Hepatocyte (in vitro differentiated cells): ENCODE results near the gene RCCD1. TPM values are rescaled to one million over a fixed set of nuclear protein-coding genes. Genes with fewer than 3 reads are reported as not detected.

Experiments
- DNase-seq: peaks from one replicate; pipeline ENCODE4 v3.0.0-alpha.2; 2016; ENCODE audit warnings: low spot score
- H2AFZ ChIP-seq: fragments of 200-600 bp; sonication (generic); 2 replicates; pipeline ENCODE4 v1.6.0; 2016; ENCODE audit warnings: antibody characterized with exemption, mild to moderate bottlenecking
- H3K27ac ChIP-seq: fragments of 200-600 bp; sonication (generic); 2 replicates; pipeline ENCODE4 v1.5.1; 2016; ENCODE audit warnings: mild to moderate bottlenecking
- H3K27me3 ChIP-seq: fragments of 200-600 bp; sonication (generic); 2 replicates; pipeline ENCODE4 v1.6.1; 2016
- H3K36me3 ChIP-seq: fragments of 200-600 bp; sonication (generic); replicated peaks from 2 replicates; pipeline ENCODE4 v1.5.1; 2016; ENCODE audit warnings: low read depth; ENCODE audit not compliant: insufficient read depth
- H3K4me1 ChIP-seq: fragments of 200-600 bp; sonication (generic); 2 replicates; pipeline ENCODE4 v1.5.1; 2016; ENCODE audit warnings: mild to moderate bottlenecking, moderate library complexity; ENCODE audit not compliant: insufficient read depth
- H3K4me2 ChIP-seq: fragments of 200-600 bp; sonication (generic); 2 replicates; pipeline ENCODE4 v1.6.0; 2016
- H3K4me3 ChIP-seq: fragments of 200-600 bp; sonication (generic); 2 replicates; pipeline ENCODE4 v1.5.1; 2016; ENCODE audit warnings: mild to moderate bottlenecking
- H3K79me2 ChIP-seq: fragments of 200-600 bp; sonication (generic); 2 replicates; pipeline ENCODE4 v1.6.0; 2017; ENCODE audit warnings: mild to moderate bottlenecking
- H3K9me2 ChIP-seq: fragments of 200-600 bp; sonication (generic); replicated peaks from 2 replicates; pipeline ENCODE4 v1.6.0; 2017; ENCODE audit warnings: mild to moderate bottlenecking; ENCODE audit not compliant: insufficient read depth
- H3K9me3 ChIP-seq: fragments of 200-600 bp; sonication (generic); 2 replicates; pipeline ENCODE4 v1.5.1; 2016; ENCODE audit warnings: low read depth, mild to moderate bottlenecking
- H4K20me1 ChIP-seq: fragments of 200-600 bp; sonication (generic); 2 replicates; pipeline ENCODE4 v1.6.0; 2016; ENCODE audit warnings: mild to moderate bottlenecking; ENCODE audit not compliant: insufficient read depth, poor library complexity, severe bottlenecking
- EZH2 ChIP-seq: fragments of 200-600 bp; sonication (generic); IDR thresholded peaks from 2 replicates; pipeline ENCODE4 v1.6.1; 2016; ENCODE audit warnings: antibody characterized with exemption, mild to moderate bottlenecking, borderline replicate concordance
- EZH2phosphoT487 ChIP-seq: fragments of 200-600 bp; sonication (generic); IDR thresholded peaks from one replicate; pipeline ENCODE4 v1.6.1; 2018; ENCODE audit warnings: antibody characterized with exemption, mild to moderate bottlenecking, low read depth, moderate library complexity; ENCODE audit not compliant: unreplicated experiment, severe bottlenecking
- whole genome bisulfite sequencing: methylation state at CpG from one replicate; pipeline ENCODE4 v1.1.6; 2016; ENCODE audit warnings: low lambda C conversion rate; ENCODE audit errors: missing lambda C conversion rate; 5-methylcytosine and 5-hydroxymethylcytosine counted together
- polyA plus RNA-seq: library from polyadenylated mRNA; unstranded; fragments of >200 nt; fragmentation: Nextera tagmentation; extraction: Ambion mirVana; gene quantifications from 2 replicates; pipeline ENCODE4 v1.2.1, GENCODE V29; 2016
- total RNA-seq: library from RNA; depleted of rRNA; stranded (reverse); fragments of >200 nt; gene quantifications from 2 replicates; pipeline ENCODE4 v1.2.3, GENCODE V29; 2014
- TF ChIP-seq, protein P1 (sequence below): fragments of 200-600 bp; sonication (generic); IDR thresholded peaks from 2 replicates; pipeline ENCODE4 v1.5.1; 2016; ENCODE audit warnings: antibody characterized with exemption, mild to moderate bottlenecking; ENCODE audit not compliant: poor library complexity

Gene RCCD1
- total and polyA plus RNA-seq, 2 experiments from 2014 or later = 9.5 to 11.2 TPM

GRCh38 chr15:90938261-90938660 is 16.4 kb upstream of the RCCD1 start:
- peaks cover 11% of the 10 kb centered on the region for H3K4me1 ChIP-seq
- no peak for TF ChIP-seq EZH2
- TF ChIP-seq, protein P1, sequence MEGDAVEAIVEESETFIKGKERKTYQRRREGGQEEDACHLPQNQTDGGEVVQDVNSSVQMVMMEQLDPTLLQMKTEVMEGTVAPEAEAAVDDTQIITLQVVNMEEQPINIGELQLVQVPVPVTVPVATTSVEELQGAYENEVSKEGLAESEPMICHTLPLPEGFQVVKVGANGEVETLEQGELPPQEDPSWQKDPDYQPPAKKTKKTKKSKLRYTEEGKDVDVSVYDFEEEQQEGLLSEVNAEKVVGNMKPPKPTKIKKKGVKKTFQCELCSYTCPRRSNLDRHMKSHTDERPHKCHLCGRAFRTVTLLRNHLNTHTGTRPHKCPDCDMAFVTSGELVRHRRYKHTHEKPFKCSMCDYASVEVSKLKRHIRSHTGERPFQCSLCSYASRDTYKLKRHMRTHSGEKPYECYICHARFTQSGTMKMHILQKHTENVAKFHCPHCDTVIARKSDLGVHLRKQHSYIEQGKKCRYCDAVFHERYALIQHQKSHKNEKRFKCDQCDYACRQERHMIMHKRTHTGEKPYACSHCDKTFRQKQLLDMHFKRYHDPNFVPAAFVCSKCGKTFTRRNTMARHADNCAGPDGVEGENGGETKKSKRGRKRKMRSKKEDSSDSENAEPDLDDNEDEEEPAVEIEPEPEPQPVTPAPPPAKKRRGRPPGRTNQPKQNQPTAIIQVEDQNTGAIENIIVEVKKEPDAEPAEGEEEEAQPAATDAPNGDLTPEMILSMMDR = no peak
- no peak for TF ChIP-seq EZH2phosphoT487
- no peaks in the 10 kb centered on the region for H4K20me1 ChIP-seq
- H2AFZ ChIP-seq = no peak overlapping the region
- peaks cover 23% of the 10 kb centered on the region for H3K79me2 ChIP-seq
- over 99% methylated on average over 5 of the region's 5 CpGs for WGBS
- H3K27ac ChIP-seq = no peak overlapping the region
- no peaks in the 10 kb centered on the region for H3K9me3 ChIP-seq
- H3K9me2 ChIP-seq = no peaks in the 10 kb centered on the region
- H3K4me2 ChIP-seq = no peak overlapping the region
- no peak for DNase-seq
- no peak overlapping the region for H3K4me3 ChIP-seq
- H3K36me3 ChIP-seq = no peaks in the 10 kb centered on the region
- no peaks in the 10 kb centered on the region for H3K27me3 ChIP-seq

DNA sequence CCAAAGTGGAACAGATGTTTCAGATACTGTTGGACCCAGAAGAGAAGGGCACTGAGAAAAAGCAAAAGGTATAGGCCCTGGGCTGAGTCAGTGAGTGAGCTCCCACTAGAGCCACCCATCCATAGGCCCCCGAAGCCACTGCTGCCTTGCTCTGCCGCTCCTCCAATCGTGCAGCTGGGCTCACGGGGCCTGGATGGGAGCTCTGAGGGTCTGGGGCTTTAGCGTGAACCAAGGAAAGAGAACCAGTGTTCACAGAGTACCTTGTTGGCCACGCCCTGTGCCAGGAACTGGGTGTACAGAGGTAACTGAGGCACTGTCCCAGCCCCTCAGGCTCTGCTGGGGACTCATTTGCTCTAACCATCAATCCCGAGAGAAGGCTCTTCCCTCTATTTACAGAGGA is 14.9 kb upstream of the RCCD1 start:
- Histone ChIP-seq H3K79me2 (peaks cover 23% of the 10 kb centered on the region), H3K9me3 (no peaks in the 10 kb centered on the region), H3K4me2 (no peak overlapping the region), H2AFZ (no peak overlapping the region), H3K4me1 (peaks cover 7% of the 10 kb centered on the region), H3K27ac (no peak overlapping the region), H3K36me3 (no peaks in the 10 kb centered on the region), H3K9me2 (no peaks in the 10 kb centered on the region), H3K4me3 (no peak overlapping the region), H3K27me3 (no peaks in the 10 kb centered on the region), H4K20me1 (no peaks in the 10 kb centered on the region)
- TF ChIP-seq EZH2 (no peak), EZH2phosphoT487 (no peak)
- TF ChIP-seq, protein P1 = no peak
- 78% methylated on average over 7 of the region's 7 CpGs for WGBS
- no peak for DNase-seq

DNA sequence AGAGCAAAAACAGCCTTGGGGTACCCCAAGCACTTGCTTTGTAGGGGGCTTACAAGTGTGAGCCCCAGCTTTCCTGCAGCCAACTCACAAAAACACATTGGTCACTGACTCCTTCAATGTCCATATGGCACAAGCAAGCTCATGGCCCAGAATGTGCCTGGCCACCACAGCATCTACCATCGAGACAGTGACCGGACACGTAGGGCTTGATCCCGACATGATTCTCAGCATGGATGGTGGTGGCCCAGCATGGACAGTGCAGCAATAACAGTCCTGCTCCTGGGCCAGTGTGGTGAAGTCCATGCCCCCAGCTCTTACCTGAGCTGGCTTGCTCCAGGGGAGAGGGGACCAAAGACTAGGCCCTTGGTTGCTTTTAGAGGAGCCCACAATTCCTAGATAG is 13.6 kb upstream of the RCCD1 start:
- H3K36me3 ChIP-seq = no peaks in the 10 kb centered on the region
- H3K9me2 ChIP-seq = no peaks in the 10 kb centered on the region
- H3K27ac ChIP-seq = no peak overlapping the region
- TF ChIP-seq EZH2phosphoT487 (no peak), EZH2 (no peak)
- TF ChIP-seq, protein P1 = no peak
- H3K4me2 ChIP-seq = no peak overlapping the region
- no peaks in the 10 kb centered on the region for H3K9me3 ChIP-seq
- no peak for DNase-seq
- H2AFZ ChIP-seq = no peak overlapping the region
- 97% methylated on average over 4 of the region's 4 CpGs for WGBS
- no peaks in the 10 kb centered on the region for H3K27me3 ChIP-seq
- H3K79me2 ChIP-seq = peaks cover 15% of the 10 kb centered on the region
- no peaks in the 10 kb centered on the region for H4K20me1 ChIP-seq
- H3K4me1 ChIP-seq = peaks cover 6% of the 10 kb centered on the region
- H3K4me3 ChIP-seq = no peak overlapping the region
